Neural progenitor cell (in vitro differentiated cells): ENCODE results near the gene OXSR1. TPM values are rescaled to one million over a fixed set of nuclear protein-coding genes. Genes with fewer than 3 reads are reported as not detected.

Experiments used
- DNase-seq: peaks from one replicate; pipeline ENCODE4 v3.0.0-alpha.2; 2016; ENCODE audit warnings: low spot score
- H2AFZ ChIP-seq: fragments of 200-600 bp; sonication (generic); replicated peaks from 2 replicates; pipeline ENCODE4 v1.6.1; 2016; ENCODE audit warnings: antibody characterized with exemption
- H3F3A ChIP-seq: fragments of 200-600 bp; sonication (generic); 2 replicates; pipeline ENCODE4 v1.6.1; 2016; ENCODE audit warnings: antibody characterized with exemption, low read depth
- H3K27ac ChIP-seq: fragments of 200-600 bp; sonication (generic); 2 replicates; pipeline ENCODE4 v1.5.1; 2016; ENCODE audit warnings: mild to moderate bottlenecking
- H3K27me3 ChIP-seq: fragments of 200-600 bp; sonication (generic); 2 replicates; pipeline ENCODE4 v1.6.1; 2016; ENCODE audit warnings: mild to moderate bottlenecking, moderate library complexity
- H3K36me3 ChIP-seq: fragments of 200-600 bp; sonication (generic); 2 replicates; pipeline ENCODE4 v1.5.1; 2016
- H3K4me1 ChIP-seq: fragments of 200-600 bp; sonication (generic); 2 replicates; pipeline ENCODE4 v1.6.1; 2016; ENCODE audit warnings: mixed run types
- H3K4me2 ChIP-seq: fragments of 200-600 bp; sonication (generic); 2 replicates; pipeline ENCODE4 v1.6.1; 2016
- H3K4me3 ChIP-seq: fragments of 200-600 bp; sonication (generic); 2 replicates; pipeline ENCODE4 v1.5.1; 2016
- H3K79me2 ChIP-seq: fragments of 200-600 bp; sonication (generic); 2 replicates; pipeline ENCODE4 v1.6.1; 2016; ENCODE audit warnings: low read depth
- H3K9ac ChIP-seq: fragments of 200-600 bp; sonication (generic); 2 replicates; pipeline ENCODE4 v1.6.1; 2016
- H3K9me3 ChIP-seq: fragments of 200-600 bp; sonication (generic); 2 replicates; pipeline ENCODE4 v1.5.1; 2016; ENCODE audit warnings: low read depth
- H4K20me1 ChIP-seq: fragments of 200-600 bp; sonication (generic); 2 replicates; pipeline ENCODE4 v1.6.1; 2016; ENCODE audit warnings: low read depth
- H3K27ac Mint-ChIP-seq: 3 replicates; pipeline ENCODE4 v1.8.0; 2021; ENCODE audit warnings: mixed read lengths
- H3K27me3 Mint-ChIP-seq: 2 replicates; pipeline ENCODE4 v1.8.0; 2022; ENCODE audit warnings: low read depth, mild to moderate bottlenecking, inconsistent platforms, moderate library complexity, mixed read lengths; ENCODE audit not compliant: insufficient read depth
- H3K36me3 Mint-ChIP-seq: 3 replicates; pipeline ENCODE4 v1.8.0; 2021; ENCODE audit warnings: mixed read lengths
- H3K4me1 Mint-ChIP-seq: 3 replicates; pipeline ENCODE4 v1.8.0; 2021; ENCODE audit warnings: mixed read lengths
- H3K4me3 Mint-ChIP-seq: 3 replicates; pipeline ENCODE4 v1.8.0; 2021; ENCODE audit warnings: mild to moderate bottlenecking, moderate library complexity, mixed read lengths
- H3K9me3 Mint-ChIP-seq: 3 replicates; pipeline ENCODE4 v1.8.0; 2020; ENCODE audit warnings: mixed read lengths
- CTCF ChIP-seq: fragments of 200-600 bp; sonication (generic); IDR thresholded peaks from 2 replicates; pipeline ENCODE4 v1.5.1; 2017; ENCODE audit warnings: antibody characterized with exemption, mild to moderate bottlenecking
- EZH2 ChIP-seq: fragments of 200-600 bp; sonication (generic); IDR thresholded peaks from 2 replicates; pipeline ENCODE4 v1.6.1; 2017; ENCODE audit warnings: antibody characterized with exemption, mild to moderate bottlenecking, moderate library complexity
- EZH2phosphoT487 ChIP-seq: fragments of 200-600 bp; sonication (generic); IDR thresholded peaks from 2 replicates; pipeline ENCODE4 v1.6.1; 2017; ENCODE audit warnings: antibody characterized with exemption
- total RNA-seq: library from RNA; depleted of rRNA; stranded (reverse); fragments of >200 nt; gene quantifications from 2 replicates; pipeline ENCODE4 v1.2.3, GENCODE V29; 2015; ENCODE audit warnings: low replicate concordance

Gene OXSR1
- total RNA-seq, 1 donor from 2014 or later, result 65.8 TPM

- H3K36me3 ChIP-seq, result peaks cover 9% of the 10 kb centered on the region
- no peak for DNase-seq
- H3K27me3 Mint-ChIP-seq, result no peaks in the 10 kb centered on the region
- H3K27me3 ChIP-seq, result no peaks in the 10 kb centered on the region
- H3K36me3 Mint-ChIP-seq, result peaks cover 18% of the 10 kb centered on the region
- no peaks in the 10 kb centered on the region for H3K4me1 ChIP-seq
- H3F3A ChIP-seq, result no peaks in the 10 kb centered on the region
- no peak overlapping the region for H3K4me2 ChIP-seq
- H3K9ac ChIP-seq, result no peak overlapping the region
- no peak overlapping the region for H3K4me3 ChIP-seq
- no peaks in the 10 kb centered on the region for H3K9me3 Mint-ChIP-seq
- H3K79me2 ChIP-seq, result no peaks in the 10 kb centered on the region
- H3K9me3 ChIP-seq, result no peaks in the 10 kb centered on the region
- H3K4me3 Mint-ChIP-seq, result no peak overlapping the region
- H3K27ac Mint-ChIP-seq, result no peak overlapping the region
- H4K20me1 ChIP-seq, result no peaks in the 10 kb centered on the region
- H2AFZ ChIP-seq, result no peak overlapping the region
- no peak overlapping the region for H3K27ac ChIP-seq
- TF ChIP-seq CTCF, result no peak
- TF ChIP-seq EZH2phosphoT487, result no peak
- no peak for TF ChIP-seq EZH2
- peaks cover 23% of the 10 kb centered on the region for H3K4me1 Mint-ChIP-seq
Observed at GRCh38 chr3:38247366-38248035, 82.2 kb downstream of the OXSR1 start.

GRCh38 chr3:38250198-38250597 lies 84.9 kb downstream of the OXSR1 start:
- H3K4me2 ChIP-seq, result no peak overlapping the region
- no peaks in the 10 kb centered on the region for H3F3A ChIP-seq
- H2AFZ ChIP-seq, result no peak overlapping the region
- DNase-seq, result no peak
- H3K4me3 ChIP-seq, result no peak overlapping the region
- Mint-ChIP-seq H3K4me3 (no peak overlapping the region), H3K36me3 (peaks cover 15% of the 10 kb centered on the region), H3K27me3 (no peaks in the 10 kb centered on the region), H3K9me3 (no peaks in the 10 kb centered on the region), H3K4me1 (peaks cover 23% of the 10 kb centered on the region), H3K27ac (no peak overlapping the region)
- no peak overlapping the region for H3K27ac ChIP-seq
- H4K20me1 ChIP-seq, result no peaks in the 10 kb centered on the region
- H3K9ac ChIP-seq, result no peak overlapping the region
- H3K9me3 ChIP-seq, result no peaks in the 10 kb centered on the region
- no peaks in the 10 kb centered on the region for H3K79me2 ChIP-seq
- H3K36me3 ChIP-seq, result peaks cover 9% of the 10 kb centered on the region
- no peaks in the 10 kb centered on the region for H3K27me3 ChIP-seq
- TF ChIP-seq EZH2phosphoT487 (no peak), CTCF (no peak), EZH2 (no peak)
- no peaks in the 10 kb centered on the region for H3K4me1 ChIP-seq

DNA sequence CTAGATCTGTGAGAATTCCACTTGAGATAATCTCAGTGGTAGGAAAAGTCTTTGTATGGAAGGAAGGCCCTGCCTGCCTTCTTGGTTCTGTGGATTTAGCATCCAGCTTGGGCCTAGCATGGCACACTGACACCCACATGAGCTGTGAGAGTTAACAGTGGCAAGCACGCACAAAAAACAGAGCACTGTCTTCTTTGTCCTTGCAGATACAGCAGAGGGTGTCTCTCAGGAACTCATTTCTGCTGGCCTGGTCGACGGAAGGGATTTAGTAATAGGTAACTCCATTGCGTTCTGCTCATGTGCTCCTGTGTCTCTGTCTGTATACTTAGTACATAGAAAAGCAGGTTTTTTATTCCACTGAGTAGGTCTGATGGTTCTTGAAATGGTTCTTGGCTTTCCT lies 85.9 kb downstream of the OXSR1 start:
- no peak overlapping the region for H3K27ac Mint-ChIP-seq
- H3K9me3 Mint-ChIP-seq, result no peaks in the 10 kb centered on the region
- Histone ChIP-seq H3K36me3 (peaks cover 9% of the 10 kb centered on the region), H3K4me1 (no peaks in the 10 kb centered on the region), H3K27me3 (no peaks in the 10 kb centered on the region), H3K27ac (no peak overlapping the region), H3F3A (no peaks in the 10 kb centered on the region), H3K4me3 (no peak overlapping the region), H2AFZ (no peak overlapping the region), H4K20me1 (no peaks in the 10 kb centered on the region), H3K9ac (no peak overlapping the region), H3K4me2 (no peak overlapping the region), H3K79me2 (no peaks in the 10 kb centered on the region), H3K9me3 (no peaks in the 10 kb centered on the region)
- no peaks in the 10 kb centered on the region for H3K27me3 Mint-ChIP-seq
- DNase-seq, result no peak
- TF ChIP-seq CTCF (no peak), EZH2 (no peak), EZH2phosphoT487 (no peak)
- no peak overlapping the region for H3K4me3 Mint-ChIP-seq
- H3K36me3 Mint-ChIP-seq, result peaks cover 17% of the 10 kb centered on the region
- peaks cover 19% of the 10 kb centered on the region for H3K4me1 Mint-ChIP-seq
